ENCODE results near the gene TMEM263.

TMEM263 gene

DNA sequence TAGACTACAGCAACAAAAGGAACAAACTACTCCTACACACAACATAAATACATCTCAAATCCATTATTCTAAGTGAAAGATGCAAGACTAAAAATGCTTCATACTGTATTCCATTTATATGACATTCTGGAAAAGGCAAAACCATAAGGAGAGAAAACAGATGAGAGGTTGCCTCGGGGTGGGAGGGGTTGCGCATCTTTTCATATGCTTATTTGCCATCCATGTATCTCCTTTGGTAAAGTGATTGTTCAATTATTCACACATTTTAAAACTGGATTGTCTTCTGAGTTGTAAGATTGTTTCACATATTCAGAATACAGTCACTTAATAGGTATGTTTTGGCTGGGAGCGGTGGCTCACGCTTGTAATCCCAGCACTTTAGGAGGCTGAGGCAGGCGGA is 5.1 kb upstream of the TMEM263 start:
- no peak for TF ChIP-seq POLR2AphosphoS5 (IDR thresholded peaks at IDR 0.05; ENCODE audit: low read depth, low read length)
- no peak for TF ChIP-seq SIN3A (IDR thresholded peaks at IDR 0.05; ENCODE audit: borderline replicate concordance, insufficient read depth, low read length)
- no peak for TF ChIP-seq TAF1 (IDR thresholded peaks at IDR 0.05; ENCODE audit: borderline replicate concordance, insufficient read depth, low read length)
- TF ChIP-seq, protein P1, sequence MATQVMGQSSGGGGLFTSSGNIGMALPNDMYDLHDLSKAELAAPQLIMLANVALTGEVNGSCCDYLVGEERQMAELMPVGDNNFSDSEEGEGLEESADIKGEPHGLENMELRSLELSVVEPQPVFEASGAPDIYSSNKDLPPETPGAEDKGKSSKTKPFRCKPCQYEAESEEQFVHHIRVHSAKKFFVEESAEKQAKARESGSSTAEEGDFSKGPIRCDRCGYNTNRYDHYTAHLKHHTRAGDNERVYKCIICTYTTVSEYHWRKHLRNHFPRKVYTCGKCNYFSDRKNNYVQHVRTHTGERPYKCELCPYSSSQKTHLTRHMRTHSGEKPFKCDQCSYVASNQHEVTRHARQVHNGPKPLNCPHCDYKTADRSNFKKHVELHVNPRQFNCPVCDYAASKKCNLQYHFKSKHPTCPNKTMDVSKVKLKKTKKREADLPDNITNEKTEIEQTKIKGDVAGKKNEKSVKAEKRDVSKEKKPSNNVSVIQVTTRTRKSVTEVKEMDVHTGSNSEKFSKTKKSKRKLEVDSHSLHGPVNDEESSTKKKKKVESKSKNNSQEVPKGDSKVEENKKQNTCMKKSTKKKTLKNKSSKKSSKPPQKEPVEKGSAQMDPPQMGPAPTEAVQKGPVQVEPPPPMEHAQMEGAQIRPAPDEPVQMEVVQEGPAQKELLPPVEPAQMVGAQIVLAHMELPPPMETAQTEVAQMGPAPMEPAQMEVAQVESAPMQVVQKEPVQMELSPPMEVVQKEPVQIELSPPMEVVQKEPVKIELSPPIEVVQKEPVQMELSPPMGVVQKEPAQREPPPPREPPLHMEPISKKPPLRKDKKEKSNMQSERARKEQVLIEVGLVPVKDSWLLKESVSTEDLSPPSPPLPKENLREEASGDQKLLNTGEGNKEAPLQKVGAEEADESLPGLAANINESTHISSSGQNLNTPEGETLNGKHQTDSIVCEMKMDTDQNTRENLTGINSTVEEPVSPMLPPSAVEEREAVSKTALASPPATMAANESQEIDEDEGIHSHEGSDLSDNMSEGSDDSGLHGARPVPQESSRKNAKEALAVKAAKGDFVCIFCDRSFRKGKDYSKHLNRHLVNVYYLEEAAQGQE (IDR thresholded peaks at IDR 0.05; ENCODE audit: insufficient read depth in 1 of 2, low read depth in 2 of 2, low read length in 2 of 2) = no peak
- TF ChIP-seq FOXP2 (optimal IDR thresholded peaks at IDR 0.05; ENCODE audit: borderline replicate concordance, extremely low read depth, extremely low read length, insufficient read depth) = no peak

DNA sequence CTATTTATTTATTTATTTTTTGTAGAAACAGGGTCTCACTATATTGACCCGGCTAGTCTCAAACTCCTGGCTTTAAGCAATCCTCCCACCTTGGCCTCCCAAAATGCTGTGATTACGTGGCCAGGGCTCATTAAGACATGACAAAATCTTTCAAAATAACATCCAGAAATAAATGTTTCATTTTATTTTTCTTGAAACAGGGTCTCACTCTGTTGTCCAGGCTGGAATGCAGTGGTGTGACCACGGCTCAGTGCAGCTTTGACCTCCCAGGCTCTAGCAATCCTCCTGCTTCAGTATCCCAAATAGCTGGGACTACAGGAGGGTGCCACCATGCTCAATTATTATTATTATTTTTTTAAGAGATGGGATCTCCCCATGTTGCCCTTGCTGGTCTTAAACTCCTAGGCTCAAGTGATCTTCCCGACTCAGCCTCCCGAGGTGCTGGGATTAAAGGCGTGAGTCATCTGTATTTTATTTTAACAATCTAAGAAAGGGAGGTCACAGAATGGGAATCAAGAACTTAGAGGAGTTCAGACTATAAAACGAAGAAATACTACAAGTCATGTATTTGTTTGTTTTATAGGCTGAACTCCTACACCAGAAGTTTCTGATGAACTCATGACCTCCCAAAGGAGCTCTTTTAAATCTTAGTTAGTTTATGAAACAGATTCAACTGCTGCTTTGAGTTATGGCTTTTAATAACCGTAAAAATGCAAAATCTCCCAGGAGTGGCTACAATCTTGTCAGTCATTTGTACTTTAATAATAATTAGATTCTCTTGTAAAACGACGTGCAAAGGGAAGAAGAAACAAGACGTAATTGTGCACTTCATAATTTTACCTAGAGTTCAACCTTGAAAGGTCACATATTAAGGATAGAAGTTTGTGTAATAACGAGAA is 2.1 kb upstream of the TMEM263 start:
- no peak for TF ChIP-seq TAF1 (IDR thresholded peaks at IDR 0.05; ENCODE audit: borderline replicate concordance, insufficient read depth, low read length)
- no peak for TF ChIP-seq POLR2AphosphoS5 (IDR thresholded peaks at IDR 0.05; ENCODE audit: low read depth, low read length)

DNA sequence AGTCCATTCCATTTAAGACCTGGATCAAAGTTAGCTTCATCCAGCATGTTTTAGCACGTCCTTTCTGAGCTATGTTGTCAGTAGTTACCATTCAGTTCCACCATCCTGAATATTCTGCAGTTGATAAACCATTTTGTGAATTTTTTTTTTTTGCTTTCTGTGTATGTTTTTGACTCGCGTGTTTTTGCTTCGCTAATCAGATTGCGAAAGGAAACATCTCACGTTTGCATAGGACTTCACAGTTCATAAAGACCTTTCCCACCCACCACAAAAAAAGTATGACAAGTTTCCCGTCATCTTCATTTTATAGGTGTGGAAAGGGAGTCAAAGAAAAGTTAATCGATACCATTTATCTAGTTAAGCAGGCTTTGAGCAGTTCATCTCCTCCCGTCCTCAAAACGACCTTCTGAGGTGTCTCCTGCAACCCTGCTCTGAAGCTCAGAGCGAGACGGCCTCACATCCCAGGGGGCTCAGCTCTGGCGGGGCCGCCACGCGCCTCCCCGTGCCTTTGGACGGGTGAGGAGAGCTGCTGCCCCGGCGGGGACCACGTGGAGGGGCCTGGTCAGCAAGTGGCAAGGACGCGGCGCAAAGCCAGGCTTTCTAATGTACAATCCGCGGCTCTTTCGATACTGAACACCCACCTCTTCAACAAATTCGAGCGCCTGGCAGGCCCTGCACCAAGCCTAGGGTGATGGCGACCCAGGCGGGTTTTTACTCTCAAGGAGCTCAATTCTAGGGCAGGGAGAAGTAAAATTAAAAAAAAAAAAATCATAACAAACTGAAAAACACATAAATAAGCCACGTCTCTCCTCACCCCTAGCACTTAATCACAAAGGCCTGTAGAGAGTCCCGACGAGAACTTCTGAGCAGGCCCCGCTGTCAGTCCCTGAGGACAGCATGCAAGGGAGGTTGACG is 988 bp upstream of the TMEM263 start:
- TF ChIP-seq TAF1 (IDR thresholded peaks at IDR 0.05; ENCODE audit: borderline replicate concordance, insufficient read depth, low read length) = no peak
- TF ChIP-seq SIN3A (IDR thresholded peaks at IDR 0.05; ENCODE audit: borderline replicate concordance, insufficient read depth, low read length) = no peak

DNA sequence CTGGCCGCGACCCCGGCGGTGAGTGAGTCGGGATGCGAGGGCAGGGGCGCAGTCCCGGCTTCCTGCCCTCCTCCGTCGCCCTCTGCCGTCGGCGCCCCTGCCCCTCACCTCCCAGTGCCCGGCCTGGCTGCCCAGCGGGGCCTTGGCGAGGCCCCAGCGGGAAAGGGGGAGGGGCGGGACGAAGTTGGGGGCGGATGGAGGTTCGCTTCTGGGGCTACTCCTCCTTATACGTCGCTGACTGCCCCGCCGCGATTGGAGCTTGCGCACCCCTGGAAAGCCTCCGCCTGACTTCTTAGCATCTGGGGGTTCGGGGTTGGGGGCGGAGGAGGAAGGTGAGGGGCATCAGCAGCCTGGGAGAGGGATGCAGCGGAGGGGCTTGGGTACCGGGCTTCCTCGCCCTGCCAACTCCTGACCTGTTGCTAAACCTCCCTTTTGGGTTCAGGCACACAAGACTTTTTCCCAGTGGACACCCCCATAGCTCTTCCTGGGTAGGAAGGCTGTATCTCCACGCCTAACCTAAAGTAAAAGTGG is 406 bp downstream of the TMEM263 start:
- no peak for TF ChIP-seq SIN3A (IDR thresholded peaks at IDR 0.05; ENCODE audit: borderline replicate concordance, insufficient read depth, low read length)

DNA sequence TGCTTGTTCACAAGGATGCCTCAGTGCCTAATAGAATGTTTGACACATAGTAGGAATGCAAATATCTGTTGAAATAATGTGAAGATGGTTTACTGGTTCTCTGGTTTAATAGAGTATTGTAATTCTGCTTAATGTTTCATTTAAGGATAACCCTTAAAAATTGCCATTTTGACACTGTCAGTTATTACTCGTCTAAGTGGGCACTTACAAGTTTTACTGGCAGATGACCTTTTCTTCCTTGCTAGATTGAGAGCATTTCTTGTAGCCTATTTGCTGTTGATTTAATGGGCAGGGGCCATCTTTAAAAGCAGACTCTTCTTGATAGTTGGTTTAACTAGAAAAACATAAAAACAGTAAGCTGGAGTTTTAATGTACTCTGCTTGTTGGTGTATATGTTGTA is 1.9 kb downstream of the TMEM263 start:
- TF ChIP-seq TAF1 (IDR thresholded peaks at IDR 0.05; ENCODE audit: borderline replicate concordance, insufficient read depth, low read length) (no peak), FOXP2 (optimal IDR thresholded peaks at IDR 0.05; ENCODE audit: borderline replicate concordance, extremely low read depth, extremely low read length, insufficient read depth) (no peak), SIN3A (IDR thresholded peaks at IDR 0.05; ENCODE audit: borderline replicate concordance, insufficient read depth, low read length) (no peak), POLR2AphosphoS5 (IDR thresholded peaks at IDR 0.05; ENCODE audit: low read depth, low read length) (no peak)
- TF ChIP-seq, protein P1 (IDR thresholded peaks at IDR 0.05; ENCODE audit: insufficient read depth in 1 of 2, low read depth in 2 of 2, low read length in 2 of 2) = no peak

DNA sequence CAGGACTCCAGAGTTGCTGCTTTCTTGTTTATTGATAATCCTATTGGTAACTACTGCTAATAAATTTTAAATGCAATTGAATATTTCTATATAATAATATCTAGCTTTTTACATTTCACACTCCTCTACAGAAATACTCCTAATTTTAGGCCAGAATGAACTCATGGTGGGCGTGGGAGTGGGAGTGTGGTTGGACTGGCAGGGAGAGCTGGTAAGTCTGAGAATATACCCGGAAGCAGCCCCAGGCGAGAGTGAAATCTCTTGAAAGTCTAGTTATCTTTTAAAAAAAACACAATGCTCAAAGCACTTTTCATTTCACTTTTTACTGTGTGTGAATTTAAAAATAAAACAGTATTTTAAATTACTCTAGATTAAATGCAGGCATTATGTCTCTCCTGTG is 4.7 kb downstream of the TMEM263 start:
- no peak for TF ChIP-seq FOXP2 (optimal IDR thresholded peaks at IDR 0.05; ENCODE audit: borderline replicate concordance, extremely low read depth, extremely low read length, insufficient read depth)
- no peak for TF ChIP-seq SIN3A (IDR thresholded peaks at IDR 0.05; ENCODE audit: borderline replicate concordance, insufficient read depth, low read length)
- TF ChIP-seq, protein P1 (IDR thresholded peaks at IDR 0.05; ENCODE audit: insufficient read depth in 1 of 2, low read depth in 2 of 2, low read length in 2 of 2) = no peak
- no peak for TF ChIP-seq TAF1 (IDR thresholded peaks at IDR 0.05; ENCODE audit: borderline replicate concordance, insufficient read depth, low read length)
- no peak for TF ChIP-seq POLR2AphosphoS5 (IDR thresholded peaks at IDR 0.05; ENCODE audit: low read depth, low read length)
